Activated CD4-positive, alpha-beta T cell treated with anti-CD3 and anti-CD28 coated beads, Interleukin-2, amount 50 U/mL, for 1 hour (primary cell): ENCODE results near the gene TMEM176A.

Experiments
- DNase-seq: peaks from one replicate; pipeline ENCODE4 v3.0.0-alpha.2; 2020

Gene TMEM176A

GRCh38 chr7:150820148-150820547 is 19.6 kb downstream of the TMEM176A start:
- DNase-seq, result no peak

GRCh38 chr7:150820578-150821198 is 20.1 kb downstream of the TMEM176A start:
- DNase-seq, result no peak

GRCh38 chr7:150823043-150823442 is 22.5 kb downstream of the TMEM176A start:
- no peak for DNase-seq

- no peak for DNase-seq
Measured at GRCh38 chr7:150823484-150824126, 23.0 kb downstream of the TMEM176A start.

- DNase-seq, result no peak
Measured at GRCh38 chr7:150824379-150825177, 24.0 kb downstream of the TMEM176A start.

DNA sequence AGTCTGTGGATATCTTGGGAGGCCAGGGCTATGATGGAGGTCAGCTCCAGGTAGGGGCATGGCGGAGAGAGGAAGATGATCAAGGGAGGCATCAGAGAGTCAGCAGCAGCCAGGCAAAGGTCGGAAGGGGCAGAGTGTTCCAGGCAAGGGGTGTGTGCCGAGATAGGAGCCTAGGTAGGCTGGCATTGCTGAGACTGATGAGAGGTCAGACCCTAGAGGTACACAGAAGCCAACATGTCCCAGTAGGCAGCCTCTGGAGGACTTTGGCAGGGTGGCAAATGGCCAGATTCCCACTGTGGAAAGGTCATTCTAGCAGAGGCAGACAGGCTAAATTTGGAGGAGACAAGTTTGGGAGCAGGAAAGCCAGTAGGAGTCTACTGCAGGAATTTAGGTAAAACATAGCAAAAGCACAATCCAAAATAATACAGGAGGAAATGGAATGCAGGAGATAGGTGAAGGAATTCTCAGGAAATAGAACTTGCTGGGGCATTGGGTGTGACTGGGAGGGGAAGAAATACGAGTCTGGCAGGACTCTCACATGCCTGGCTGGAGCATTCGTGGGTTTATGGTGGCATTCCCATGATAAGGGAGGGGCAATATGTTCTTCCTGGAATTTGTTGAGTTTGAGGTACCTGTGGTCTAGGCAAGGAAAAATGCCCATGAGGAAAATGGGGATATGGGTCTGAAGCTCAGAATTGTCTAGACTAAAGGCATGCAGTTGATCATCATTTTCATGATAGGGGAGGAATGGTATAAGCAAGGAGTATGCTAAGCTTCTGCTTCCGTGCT is 25.7 kb downstream of the TMEM176A start:
- no peak for DNase-seq

- DNase-seq, result no peak
Measured at GRCh38 chr7:150828384-150828783, 27.8 kb downstream of the TMEM176A start.

DNA sequence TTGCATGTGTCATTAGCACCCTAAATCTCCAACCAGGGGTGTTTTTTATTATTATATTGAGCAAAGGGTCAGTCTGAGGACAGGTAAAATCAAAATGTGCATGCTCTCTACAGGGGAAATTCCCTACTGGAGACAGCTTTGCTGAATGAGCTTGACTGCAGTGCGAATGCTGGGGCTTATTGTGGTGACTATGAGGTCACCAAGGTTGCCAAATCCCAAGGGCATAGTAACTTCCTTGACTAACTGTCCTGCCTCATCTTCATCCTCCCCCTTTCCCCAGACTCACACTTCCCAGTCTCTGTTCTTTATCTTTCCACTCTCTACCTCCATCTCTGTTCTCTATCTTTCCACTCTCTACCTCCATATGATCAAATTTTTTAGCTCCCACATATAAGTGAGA is 28.9 kb downstream of the TMEM176A start:
- DNase-seq, result no peak

DNA sequence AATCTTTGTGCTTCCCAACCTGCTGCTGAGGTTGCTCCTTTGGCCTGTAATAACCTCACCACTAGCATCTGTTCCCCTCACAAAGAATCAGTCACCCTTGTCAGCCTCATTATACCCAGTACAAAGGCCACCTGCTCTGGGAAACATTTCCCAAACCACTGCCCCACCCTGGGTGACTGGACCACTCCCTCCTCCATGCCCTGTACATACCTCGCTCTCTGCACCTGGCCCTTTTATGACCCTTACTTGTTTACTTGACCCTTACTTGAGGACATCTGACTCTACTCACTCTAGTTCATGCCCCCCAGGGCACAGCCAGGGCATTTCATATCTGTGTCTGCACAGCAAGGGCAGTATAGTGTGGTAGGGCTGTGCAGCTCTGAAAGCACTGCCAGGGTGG is 30.4 kb downstream of the TMEM176A start:
- no peak for DNase-seq

GRCh38 chr7:150831851-150832250 is 31.3 kb downstream of the TMEM176A start:
- DNase-seq, result no peak

GRCh38 chr7:150835019-150835418 is 34.5 kb downstream of the TMEM176A start:
- DNase-seq, result no peak

GRCh38 chr7:150835702-150836280 is 35.2 kb downstream of the TMEM176A start:
- DNase-seq, result no peak

GRCh38 chr7:150838965-150839650 is 38.5 kb downstream of the TMEM176A start:
- DNase-seq, result no peak

- no peak for DNase-seq
Measured at GRCh38 chr7:150842018-150842417, 41.4 kb downstream of the TMEM176A start.

DNA sequence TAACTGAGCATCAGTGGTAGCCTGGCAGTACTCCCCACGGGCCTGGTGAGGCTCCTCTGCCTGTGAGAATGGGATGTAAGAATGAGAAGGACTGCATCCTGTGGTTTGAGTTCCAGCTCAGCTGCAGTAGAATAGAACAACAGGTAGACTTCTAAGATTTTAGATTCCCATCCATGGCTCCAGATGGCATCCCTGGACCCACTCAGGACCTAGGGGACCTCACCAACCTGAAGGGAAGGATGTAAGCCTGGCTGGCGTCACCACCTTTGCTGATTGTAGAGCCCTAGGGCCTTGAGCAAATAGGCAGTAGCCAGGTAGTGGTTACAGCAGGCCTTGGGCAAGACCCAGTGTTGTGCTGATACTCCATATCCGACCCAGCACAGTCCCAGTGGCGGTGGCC is 42.1 kb downstream of the TMEM176A start:
- no peak for DNase-seq

- DNase-seq, result no peak
Measured at GRCh38 chr7:150845421-150845861, 44.9 kb downstream of the TMEM176A start.

DNA sequence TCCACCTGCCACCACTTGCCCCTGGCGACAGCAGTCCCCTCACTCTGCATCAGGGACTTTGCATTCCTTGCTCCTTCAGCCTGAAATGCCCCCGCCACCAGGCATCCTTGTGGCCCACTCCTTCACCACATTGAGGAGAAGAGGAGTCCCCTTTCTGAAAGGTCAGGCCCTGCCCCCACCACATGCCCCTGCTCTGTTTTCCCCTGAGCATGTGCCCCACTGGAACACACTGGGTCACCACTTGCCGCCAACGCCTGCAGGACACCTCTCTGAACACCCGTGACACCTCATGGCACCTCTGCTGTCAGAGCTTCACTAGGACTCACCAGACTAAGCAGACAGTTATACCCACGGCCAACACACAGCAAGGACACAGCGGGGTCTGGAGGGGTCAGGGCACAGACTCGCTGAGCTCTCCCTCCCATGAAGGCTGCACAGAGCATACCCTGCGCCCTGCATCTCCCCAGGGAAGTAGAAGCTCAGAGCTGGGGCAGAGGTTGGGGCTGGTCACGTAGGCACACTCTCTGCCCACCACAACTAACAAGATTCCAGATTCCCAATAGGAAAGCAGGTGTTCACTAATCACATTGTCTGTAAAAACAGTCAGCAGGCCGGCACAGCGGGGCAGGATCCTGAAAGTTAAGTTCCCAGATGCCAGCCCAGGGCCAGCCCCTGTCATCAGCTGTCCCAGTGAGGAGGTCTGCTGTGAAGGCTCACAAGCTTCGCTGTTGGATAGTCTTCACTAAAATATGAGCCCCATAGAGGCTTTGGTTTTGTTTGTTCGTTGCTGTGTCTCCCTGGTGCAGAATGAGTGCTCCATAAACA is 45.9 kb downstream of the TMEM176A start:
- no peak for DNase-seq

- no peak for DNase-seq
Measured at GRCh38 chr7:150847536-150847935, 47.0 kb downstream of the TMEM176A start.

- no peak for DNase-seq
Measured at GRCh38 chr7:150848111-150848510, 47.5 kb downstream of the TMEM176A start.

GRCh38 chr7:150848561-150849115 is 48.1 kb downstream of the TMEM176A start:
- no peak for DNase-seq

DNA sequence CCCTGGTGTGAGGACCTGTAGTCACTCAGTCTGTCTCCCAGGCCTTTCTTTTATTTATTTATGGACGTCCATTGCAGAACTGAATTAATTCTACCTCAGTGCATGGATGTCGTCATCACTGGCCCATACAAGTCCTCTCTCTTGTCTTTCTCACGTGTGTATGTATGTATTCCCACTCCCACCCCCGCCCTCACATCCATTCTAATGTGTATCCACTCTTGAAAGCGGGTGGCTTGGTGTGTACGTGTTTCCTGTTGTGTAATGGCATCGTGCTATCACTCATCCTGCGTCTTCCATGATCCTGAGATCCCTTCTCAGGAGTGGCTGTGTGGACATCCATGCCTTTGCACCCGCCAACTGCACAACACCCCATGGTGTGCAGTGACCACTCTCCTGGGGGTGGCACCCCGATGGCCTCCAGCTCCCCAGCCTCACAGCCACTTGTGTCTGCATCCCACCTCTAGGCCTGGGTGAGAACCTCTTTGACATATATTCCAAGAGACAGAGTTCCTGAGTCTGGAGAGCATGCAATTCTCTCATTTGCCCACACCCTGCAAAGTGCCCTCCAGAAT is 48.7 kb downstream of the TMEM176A start:
- DNase-seq, result no peak
